ENCODE measurements around the gene ARFGAP2.

Gene ARFGAP2

GRCh38 chr11:47171061-47171838, 5.4 kb downstream of the ARFGAP2 start:
- no peak for TF ChIP-seq CTCF (IDR thresholded peaks at IDR 0.05; ENCODE audit: insufficient read depth, low read depth, low read length, missing control alignments)
- no peak for DNase-seq (ENCODE audit: low read depth)
- H3K4me3 ChIP-seq (ENCODE audit: low read depth, low read length): no peak overlapping the region

GRCh38 chr11:47166368-47166767, 10.3 kb downstream of the ARFGAP2 start:
- H3K4me3 ChIP-seq (ENCODE audit: low read depth, low read length): no peak overlapping the region
- DNase-seq (ENCODE audit: low read depth): no peak
- no peak for TF ChIP-seq CTCF (IDR thresholded peaks at IDR 0.05; ENCODE audit: insufficient read depth, low read depth, low read length, missing control alignments)

GRCh38 chr11:47165253-47165840, 11.3 kb downstream of the ARFGAP2 start:
- TF ChIP-seq CTCF (IDR thresholded peaks at IDR 0.05; ENCODE audit: insufficient read depth, low read depth, low read length, missing control alignments): no peak
- H3K4me3 ChIP-seq (ENCODE audit: low read depth, low read length): no peak overlapping the region
- DNase-seq (ENCODE audit: low read depth): no peak

- no peak for TF ChIP-seq CTCF (IDR thresholded peaks at IDR 0.05; ENCODE audit: insufficient read depth, low read depth, low read length, missing control alignments)
- DNase-seq (ENCODE audit: low read depth): no peak
- H3K4me3 ChIP-seq (ENCODE audit: low read depth, low read length): no peak overlapping the region
Observed at GRCh38 chr11:47164321-47164720, 12.4 kb downstream of the ARFGAP2 start.

- no peak for DNase-seq (ENCODE audit: low read depth)
- H3K4me3 ChIP-seq (ENCODE audit: low read depth, low read length): no peak overlapping the region
- TF ChIP-seq CTCF (IDR thresholded peaks at IDR 0.05; ENCODE audit: insufficient read depth, low read depth, low read length, missing control alignments): no peak
Observed at GRCh38 chr11:47163898-47164297, 12.8 kb downstream of the ARFGAP2 start.

GRCh38 chr11:47163193-47163592, 13.5 kb downstream of the ARFGAP2 start:
- no peak for TF ChIP-seq CTCF (IDR thresholded peaks at IDR 0.05; ENCODE audit: insufficient read depth, low read depth, low read length, missing control alignments)
- no peak for DNase-seq (ENCODE audit: low read depth)

More at GRCh38 chr11:47163193-47163592, 13.5 kb downstream of the ARFGAP2 start:
- no peak overlapping the region for H3K4me3 ChIP-seq (ENCODE audit: low read depth, low read length)
